ENCODE data around the gene PRKAA2.
"Not testable (repeated sequence)": the region's sequence is repeated elsewhere in the genome, so short reads cannot be mapped to it uniquely, and the experiment has no call there.

The PRKAA2 gene

DNA sequence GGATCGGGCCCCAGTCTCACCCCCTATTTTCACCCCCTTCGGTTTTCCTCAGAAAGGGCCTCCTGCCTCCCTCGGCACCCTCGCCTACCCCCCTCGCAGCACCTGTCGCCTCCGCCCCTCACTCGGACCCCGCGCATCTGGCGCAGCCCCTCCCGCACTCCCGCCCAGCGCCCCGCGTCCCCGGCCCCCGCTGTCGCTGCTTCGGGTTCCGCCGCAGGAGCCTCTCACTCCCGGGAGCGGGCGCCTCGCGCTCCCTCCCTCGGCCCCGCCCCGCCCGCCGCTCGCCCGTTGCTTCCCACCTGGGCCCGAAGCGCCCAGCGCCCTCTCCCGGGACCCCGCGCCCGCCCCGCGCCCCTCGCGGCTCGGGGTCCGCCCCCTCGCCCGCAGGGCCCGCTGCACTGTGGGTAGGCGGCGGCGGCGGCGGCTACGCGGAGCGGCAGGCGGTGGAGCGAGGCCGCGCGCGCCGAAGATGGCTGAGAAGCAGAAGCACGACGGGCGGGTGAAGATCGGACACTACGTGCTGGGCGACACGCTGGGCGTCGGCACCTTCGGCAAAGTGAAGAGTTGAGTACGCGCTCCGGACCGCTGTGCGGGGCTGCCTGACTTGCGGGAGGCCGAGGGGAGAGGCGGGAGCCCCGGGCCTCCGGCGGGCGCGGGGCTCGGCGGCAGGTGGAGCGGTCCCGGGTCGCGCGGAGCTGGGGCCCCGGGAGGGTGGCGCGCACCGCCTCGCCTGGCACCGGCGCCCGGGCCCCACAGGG, at the start of gene PRKAA2:
PRKAA2 (plus strand) TSS at position 396 of the 758 bp plus-strand sequence; CDS start at position 470, 74 bp downstream.
- no peak for DNase-seq

- DNase-seq: not testable (repeated sequence)
These were observed 49.5 kb upstream of the PRKAA2 start for GRCh38 chr1:56595397-56596191.

DNA sequence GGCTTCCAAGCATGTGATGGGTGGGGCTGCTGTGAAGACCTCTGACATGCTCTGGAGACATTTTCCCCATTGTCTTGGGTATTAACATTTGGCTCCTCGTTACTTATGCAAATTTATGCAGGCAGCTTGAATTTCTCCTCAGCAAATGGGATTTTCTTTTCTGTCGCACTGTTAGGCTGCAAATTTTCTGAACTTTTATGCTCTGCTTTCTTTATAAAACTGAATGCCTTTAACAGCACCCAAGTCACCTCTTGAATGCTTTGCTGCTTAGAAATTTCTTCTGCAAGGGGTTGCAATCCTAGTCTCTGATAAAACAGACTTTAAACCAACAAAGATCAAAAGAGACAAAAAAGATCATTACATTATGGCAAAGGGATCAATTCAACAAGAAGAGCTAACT, 35.0 kb upstream of the PRKAA2 start:
- DNase-seq: not testable (repeated sequence)

DNA sequence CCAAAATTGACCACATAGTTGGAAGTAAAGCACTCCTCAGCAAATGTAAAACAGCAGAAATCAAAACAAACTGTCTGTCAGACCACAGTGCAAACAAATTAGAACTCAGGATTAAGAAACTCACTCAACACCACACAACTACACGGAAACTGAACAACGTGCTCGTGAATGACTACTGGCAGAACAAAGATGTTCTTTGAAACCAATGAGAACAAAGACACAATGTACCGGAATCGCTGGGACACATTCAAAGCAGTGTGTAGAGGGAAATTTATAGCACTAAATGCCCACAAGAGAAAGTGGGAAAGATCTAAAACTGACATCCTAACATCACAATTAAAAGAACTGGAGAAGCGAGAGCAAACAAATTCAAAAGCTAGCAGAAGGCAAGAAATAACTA, 34.3 kb upstream of the PRKAA2 start:
- DNase-seq: not testable (repeated sequence)

DNA sequence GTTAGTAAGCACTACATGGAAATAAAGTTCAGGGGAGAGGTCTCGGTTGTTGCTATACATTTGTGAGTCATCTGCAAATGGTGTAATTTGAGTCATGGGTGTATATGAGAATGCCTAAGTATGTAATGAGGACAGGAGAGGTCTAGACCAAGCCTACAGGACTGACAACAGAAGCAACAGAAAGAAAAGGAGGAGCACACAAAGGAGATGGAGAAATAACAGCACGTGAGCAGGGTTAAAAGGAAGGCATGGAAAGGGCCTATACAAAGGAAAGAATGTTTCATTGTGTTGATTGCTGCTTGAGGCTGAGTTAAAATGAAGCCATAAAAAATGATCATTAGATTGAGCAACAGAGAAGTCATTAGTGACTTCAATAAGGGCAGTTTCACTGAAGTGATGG, 28.0 kb upstream of the PRKAA2 start:
- no peak for DNase-seq

DNA sequence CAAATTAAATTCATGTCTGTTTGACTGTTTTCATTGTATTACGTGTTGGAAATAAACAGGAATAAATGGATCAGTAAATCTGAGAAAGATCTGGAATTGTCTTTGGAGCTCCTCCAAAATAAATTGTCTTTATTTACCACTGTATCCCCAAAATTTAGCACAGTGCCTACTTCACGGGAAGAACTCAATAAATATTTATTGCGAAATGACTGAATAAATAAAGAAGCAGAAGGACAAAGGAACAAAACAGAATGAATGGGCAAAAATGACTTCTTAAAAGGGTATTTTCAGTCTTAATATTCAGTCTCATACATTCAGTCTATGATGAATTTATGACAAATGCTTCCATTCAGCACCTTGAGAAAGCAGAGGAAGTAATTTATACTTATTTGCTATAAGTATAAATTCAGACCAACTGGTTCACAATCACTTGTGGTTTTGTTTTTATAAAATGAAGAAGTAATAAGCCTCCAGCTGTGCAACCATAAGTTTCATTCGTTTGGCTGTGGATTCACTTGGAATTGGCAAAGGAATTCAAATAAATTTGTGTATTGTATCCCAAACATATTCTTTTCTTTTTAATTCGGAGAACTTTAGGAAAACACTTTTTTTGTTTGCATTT, 19.2 kb upstream of the PRKAA2 start:
- no peak for DNase-seq

GRCh38 chr1:56626546-56626945, 18.6 kb upstream of the PRKAA2 start:
- DNase-seq: no peak

- DNase-seq: no peak
These were observed 18.0 kb upstream of the PRKAA2 start for GRCh38 chr1:56627019-56627635.

GRCh38 chr1:56627636-56628039, 17.5 kb upstream of the PRKAA2 start:
- no peak for DNase-seq

DNA sequence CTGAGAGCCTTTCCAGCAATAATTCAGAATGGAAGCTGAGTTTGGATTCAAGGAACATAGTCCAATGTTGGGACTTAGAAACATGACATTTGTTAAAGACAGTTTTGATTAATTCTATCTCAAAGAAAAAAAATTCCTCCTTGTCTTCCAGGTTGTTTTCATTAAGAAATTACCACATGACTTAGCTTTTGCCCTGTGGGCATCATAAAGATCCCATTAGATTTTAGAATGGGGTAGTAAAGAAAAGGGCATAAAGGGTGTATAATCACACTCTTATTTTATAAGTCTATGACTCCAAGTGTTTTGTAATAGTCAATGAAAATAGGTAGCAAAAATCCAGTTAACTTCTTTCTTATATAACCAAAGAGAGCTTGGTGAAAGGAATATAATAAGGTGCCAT, 14.3 kb upstream of the PRKAA2 start:
- DNase-seq: no peak

GRCh38 chr1:56631901-56632300, 13.2 kb upstream of the PRKAA2 start:
- no peak for DNase-seq

DNA sequence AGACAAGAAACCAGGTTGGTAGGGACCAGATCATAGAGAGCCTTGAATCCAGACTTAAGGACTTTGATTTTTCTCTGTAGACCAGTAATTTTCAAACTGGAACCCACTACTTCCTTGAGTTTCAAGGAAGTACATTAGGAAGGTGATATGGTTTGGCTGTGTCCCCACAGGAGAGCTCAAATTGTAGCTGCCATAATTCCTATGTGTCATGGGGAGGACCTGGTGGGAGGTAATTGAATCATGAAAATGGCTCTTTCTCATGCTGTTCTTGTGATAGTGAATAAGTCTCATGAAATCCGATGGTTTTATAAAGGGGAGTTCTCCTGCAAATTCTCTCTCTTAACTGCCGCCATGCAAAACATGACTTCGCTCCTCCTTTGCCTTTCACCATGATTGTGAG, 10.1 kb upstream of the PRKAA2 start:
- no peak for DNase-seq

- no peak for DNase-seq
These were observed 6.9 kb upstream of the PRKAA2 start for GRCh38 chr1:56638248-56638647.

DNA sequence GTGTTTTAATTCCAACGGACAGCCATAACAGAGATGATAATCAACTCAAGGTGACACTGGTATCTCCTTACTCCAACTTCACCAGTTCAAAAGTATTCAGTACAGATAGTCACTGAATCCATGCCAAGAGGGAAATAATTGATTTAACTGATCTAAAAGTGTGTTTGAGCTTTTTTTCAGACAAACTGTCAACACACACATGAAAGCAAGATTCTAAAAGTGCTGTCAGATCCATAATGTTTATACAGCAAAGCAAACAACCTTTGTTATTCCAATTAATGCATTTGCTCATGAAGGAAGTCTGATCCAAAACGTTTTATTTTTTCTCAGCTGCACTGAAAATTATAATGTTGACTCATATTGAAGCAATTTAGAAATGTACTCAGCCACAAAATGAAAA, 5.9 kb upstream of the PRKAA2 start:
- no peak for DNase-seq

- no peak for DNase-seq
These were observed 1.5 kb upstream of the PRKAA2 start for GRCh38 chr1:56643661-56644060.

GRCh38 chr1:56644064-56644918, 823 bp upstream of the PRKAA2 start:
- DNase-seq: no peak

GRCh38 chr1:56645677-56646305, 677 bp downstream of the PRKAA2 start:
- DNase-seq: no peak

- DNase-seq: no peak
These were observed 1.5 kb downstream of the PRKAA2 start for GRCh38 chr1:56646611-56647010.

- DNase-seq: no peak
These were observed 2.0 kb downstream of the PRKAA2 start for GRCh38 chr1:56647106-56647505.

DNA sequence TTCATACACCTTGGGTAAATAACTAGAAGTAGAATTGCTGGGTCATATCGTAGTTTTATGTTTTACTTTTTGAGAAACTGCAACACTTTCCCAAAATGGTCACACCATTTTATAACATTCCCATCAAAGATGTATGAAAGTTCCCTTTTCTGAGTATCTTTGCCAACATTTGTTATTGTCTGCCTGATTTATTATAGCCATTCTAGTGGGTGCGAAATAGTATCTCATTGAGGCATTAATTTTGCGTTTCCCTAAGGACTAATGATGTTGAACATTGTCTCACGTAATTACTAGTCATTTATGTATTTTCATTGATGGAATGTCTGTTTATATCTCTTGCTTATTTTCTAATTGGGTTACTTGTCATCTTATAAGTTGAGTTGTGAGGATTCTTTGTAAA, 3.4 kb downstream of the PRKAA2 start:
- DNase-seq: no peak

- no peak for DNase-seq
These were observed 9.2 kb downstream of the PRKAA2 start for GRCh38 chr1:56654126-56654923.
